Measurements from ENCODE around the gene PAQR9. TPM values are rescaled to one million over a fixed set of nuclear protein-coding genes. Genes with fewer than 3 reads are reported as not detected.

Gene PAQR9, protein sequence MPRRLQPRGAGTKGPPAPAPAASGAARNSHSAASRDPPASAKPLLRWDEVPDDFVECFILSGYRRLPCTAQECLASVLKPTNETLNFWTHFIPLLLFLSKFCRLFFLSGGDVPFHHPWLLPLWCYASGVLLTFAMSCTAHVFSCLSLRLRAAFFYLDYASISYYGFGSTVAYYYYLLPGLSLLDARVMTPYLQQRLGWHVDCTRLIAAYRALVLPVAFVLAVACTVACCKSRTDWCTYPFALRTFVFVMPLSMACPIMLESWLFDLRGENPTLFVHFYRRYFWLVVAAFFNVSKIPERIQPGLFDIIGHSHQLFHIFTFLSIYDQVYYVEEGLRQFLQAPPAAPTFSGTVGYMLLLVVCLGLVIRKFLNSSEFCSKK
- total RNA-seq: 0.51 TPM in 1 of 2 replicates, not detected in the other

GRCh38 chr3:142963516-142964448 is at the start of gene PAQR9:
Gene PAQR9 (minus strand): TSS chr3:142963674. CDS start chr3:142963336, 338 bp downstream.

GRCh38 chr3:143001369-143002082 is 38.1 kb upstream of the PAQR9 start, which contains the start of gene U2SURP:
Gene U2SURP (plus strand): TSS chr3:143001570. CDS start chr3:143001629, 59 bp downstream.

Other genes starting within 250 kb of the PAQR9 start
- 9.6 and 20.7 TPM in 2 replicates for gene TRPC1, start 239.6 kb downstream of the PAQR9 start, total RNA-seq
- gene PCOLCE2, start 74.6 kb downstream of the PAQR9 start, total RNA-seq: 1.0 and 2.9 TPM in 2 replicates
- gene U2SURP, start 37.9 kb upstream of the PAQR9 start, total RNA-seq: 13.6 and 20.5 TPM in 2 replicates
- gene CHST2, start 156.1 kb upstream of the PAQR9 start, total RNA-seq: 11.1 and 24.3 TPM in 2 replicates

All from mesangial cell (primary cell).